Keratinocyte (primary cell): ENCODE measurements around the gene CNP. TPM values are rescaled to one million over a fixed set of nuclear protein-coding genes. Genes with fewer than 3 reads are reported as not detected.

Experiments used
- DNase-seq: peaks from one replicate; pipeline ENCODE4 v3.0.0-alpha.2; 2011; ENCODE audit warnings: low read depth, missing footprints, low spot score
- FAIRE-seq: peaks from 2 replicates; lab custom pipeline; 2011; peaks lifted over from hg19 to GRCh38; lab: Jason Lieb, UNC
- H2AFZ ChIP-seq: 2 replicates; pipeline ENCODE4 v1.6.0; 2012; ENCODE audit warnings: low read length, control low read depth, inconsistent platforms; ENCODE audit not compliant: control insufficient read depth
- H3K27ac ChIP-seq: 2 replicates; pipeline ENCODE4 v1.5.1; 2011; ENCODE audit warnings: low read length; ENCODE audit not compliant: control insufficient read depth, insufficient read depth
- H3K27me3 ChIP-seq: 3 replicates; pipeline ENCODE4 v1.6.0; 2011; ENCODE audit warnings: low read length; ENCODE audit not compliant: control insufficient read depth, insufficient read depth; ENCODE audit errors: extremely low read depth
- H3K36me3 ChIP-seq, 2 experiments: 2 replicates in 1 of 2; 3 replicates in 1 of 2; pipeline ENCODE4 v1.5.1; 2011; ENCODE audit warnings: low read length in 2 of 2, mild to moderate bottlenecking in 1 of 2; ENCODE audit not compliant: control insufficient read depth in 2 of 2, insufficient read depth in 2 of 2; ENCODE audit errors: extremely low read depth in 1 of 2
- H3K4me1 ChIP-seq: 3 replicates; pipeline ENCODE4 v1.5.1; 2011; ENCODE audit warnings: low read length; ENCODE audit not compliant: control insufficient read depth, insufficient read depth; ENCODE audit errors: extremely low read depth
- H3K4me2 ChIP-seq: 3 replicates; pipeline ENCODE4 v1.6.0; 2011; ENCODE audit warnings: low read depth, low read length; ENCODE audit not compliant: control insufficient read depth, insufficient read depth; ENCODE audit errors: extremely low read depth
- H3K4me3 ChIP-seq, 3 experiments: fragments of 200-600 bp in 1 of 3; sonication (generic) in 1 of 3; 2 replicates in 2 of 3; 3 replicates in 1 of 3; pipeline ENCODE4 v1.5.1; 2011 to 2016; ENCODE audit warnings: low read length in 3 of 3, mild to moderate bottlenecking in 3 of 3, control low read depth in 2 of 3, inconsistent platforms in 1 of 3, low read depth in 1 of 3, mixed read lengths in 1 of 3, mixed run types in 1 of 3, moderate library complexity in 1 of 3; ENCODE audit not compliant: control insufficient read depth in 2 of 3, insufficient read depth in 2 of 3; ENCODE audit errors: extremely low read depth in 1 of 3
- H3K79me2 ChIP-seq: 2 replicates; pipeline ENCODE4 v1.6.0; 2012; ENCODE audit warnings: low read length; ENCODE audit not compliant: control insufficient read depth, insufficient read depth
- H3K9ac ChIP-seq: 3 replicates; pipeline ENCODE4 v1.6.0; 2011; ENCODE audit warnings: low read length; ENCODE audit not compliant: control insufficient read depth, insufficient read depth; ENCODE audit errors: extremely low read depth
- H3K9me1 ChIP-seq: 3 replicates; pipeline ENCODE4 v1.6.0; 2011; ENCODE audit warnings: low read length; ENCODE audit not compliant: control insufficient read depth, insufficient read depth; ENCODE audit errors: extremely low read depth
- H3K9me3 ChIP-seq: 2 replicates; pipeline ENCODE4 v1.5.1; 2012; ENCODE audit warnings: low read depth, low read length; ENCODE audit not compliant: control insufficient read depth
- H4K20me1 ChIP-seq: 3 replicates; pipeline ENCODE4 v1.6.0; 2011; ENCODE audit warnings: low read length; ENCODE audit not compliant: control insufficient read depth, insufficient read depth; ENCODE audit errors: extremely low read depth
- EZH2 ChIP-seq: IDR thresholded peaks from one replicate; pipeline ENCODE4 v1.6.1; 2012; ENCODE audit warnings: inconsistent platforms, mild to moderate bottlenecking, low read length, moderate library complexity
- dilution Hi-C: fragments of 300-500 bp; cut with MboI; formaldehyde crosslinking; loops from one replicate; pipeline ENCODE4 v1.7.0; 2020; ENCODE audit warnings: low sequenced_read_pairs; ENCODE audit not compliant: extremely low pct_ligation_motif_present
- polyA plus RNA-seq, 5 experiments: library from polyadenylated mRNA; depleted of rRNA in 3 of 5; stranded (reverse) in 3 of 5; stranded (forward) in 1 of 5; unstranded in 1 of 5; fragments of >200 nt; gene quantifications; 1 replicate in 1 of 5; 2 replicates in 3 of 5; 3 replicates in 1 of 5; pipeline versions ENCODE4 v1.2.1 to v1.2.3, GENCODE V29; 2011 to 2012; ENCODE audit warnings: missing spikeins in 2 of 5, low read depth in 1 of 5, low replicate concordance in 1 of 5
- TF ChIP-seq, protein P1 (sequence below), 3 experiments: IDR thresholded peaks in 1 of 3; conservative IDR thresholded peaks in 1 of 3; optimal IDR thresholded peaks in 1 of 3; 2 replicates in 2 of 3; 3 replicates in 1 of 3; pipeline versions ENCODE3 to v1.5.1; 2011; ENCODE audit warnings: low read length in 3 of 3, mild to moderate bottlenecking in 3 of 3, moderate library complexity in 2 of 3, control low read depth in 1 of 3, inconsistent platforms in 1 of 3; ENCODE audit not compliant: insufficient read depth in 2 of 3; ENCODE audit errors: extremely low read depth in 1 of 3

CNP gene
- polyA plus RNA-seq, 1 donor (not counting 4 experiments of a cell fraction or from before 2014, with no cell fraction given) = 32.4 TPM

DNA sequence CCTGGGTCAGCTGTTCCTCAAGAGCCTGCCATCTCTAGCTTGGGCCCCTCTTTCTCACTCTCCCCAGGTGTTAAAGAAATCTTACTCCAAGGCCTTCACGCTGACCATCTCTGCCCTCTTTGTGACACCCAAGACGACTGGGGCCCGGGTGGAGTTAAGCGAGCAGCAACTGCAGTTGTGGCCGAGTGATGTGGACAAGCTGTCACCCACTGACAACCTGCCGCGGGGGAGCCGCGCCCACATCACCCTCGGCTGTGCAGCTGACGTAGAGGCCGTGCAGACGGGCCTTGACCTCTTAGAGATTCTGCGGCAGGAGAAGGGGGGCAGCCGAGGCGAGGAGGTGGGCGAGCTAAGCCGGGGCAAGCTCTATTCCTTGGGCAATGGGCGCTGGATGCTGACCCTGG, 6.8 kb downstream of the CNP start:
- no peaks in the 10 kb centered on the region for H3K27me3 ChIP-seq
- dilution Hi-C loops = no loop called here
- H3K9ac ChIP-seq = no peak overlapping the region
- H3K4me2 ChIP-seq = no peak overlapping the region
- TF ChIP-seq, protein P1, sequence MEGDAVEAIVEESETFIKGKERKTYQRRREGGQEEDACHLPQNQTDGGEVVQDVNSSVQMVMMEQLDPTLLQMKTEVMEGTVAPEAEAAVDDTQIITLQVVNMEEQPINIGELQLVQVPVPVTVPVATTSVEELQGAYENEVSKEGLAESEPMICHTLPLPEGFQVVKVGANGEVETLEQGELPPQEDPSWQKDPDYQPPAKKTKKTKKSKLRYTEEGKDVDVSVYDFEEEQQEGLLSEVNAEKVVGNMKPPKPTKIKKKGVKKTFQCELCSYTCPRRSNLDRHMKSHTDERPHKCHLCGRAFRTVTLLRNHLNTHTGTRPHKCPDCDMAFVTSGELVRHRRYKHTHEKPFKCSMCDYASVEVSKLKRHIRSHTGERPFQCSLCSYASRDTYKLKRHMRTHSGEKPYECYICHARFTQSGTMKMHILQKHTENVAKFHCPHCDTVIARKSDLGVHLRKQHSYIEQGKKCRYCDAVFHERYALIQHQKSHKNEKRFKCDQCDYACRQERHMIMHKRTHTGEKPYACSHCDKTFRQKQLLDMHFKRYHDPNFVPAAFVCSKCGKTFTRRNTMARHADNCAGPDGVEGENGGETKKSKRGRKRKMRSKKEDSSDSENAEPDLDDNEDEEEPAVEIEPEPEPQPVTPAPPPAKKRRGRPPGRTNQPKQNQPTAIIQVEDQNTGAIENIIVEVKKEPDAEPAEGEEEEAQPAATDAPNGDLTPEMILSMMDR (optimal IDR thresholded peaks at IDR 0.05 in 1 of 3, IDR thresholded peaks at IDR 0.05 in 1 of 3, conservative IDR thresholded peaks at IDR 0.05 in 1 of 3; ENCODE audit: extremely low read depth in 1 of 3, insufficient read depth in 2 of 3, low read length in 3 of 3) = no peak
- TF ChIP-seq EZH2 = no peak
- no peak overlapping the region for H3K27ac ChIP-seq
- DNase-seq (no peak), FAIRE-seq (no peak)
- no peaks in the 10 kb centered on the region for H3K9me3 ChIP-seq
- no peaks in the 10 kb centered on the region for H3K9me1 ChIP-seq
- H3K4me3 ChIP-seq = no peak overlapping the region
- no peaks in the 10 kb centered on the region for H4K20me1 ChIP-seq
- H3K4me1 ChIP-seq = peaks cover 5% of the 10 kb centered on the region
- H3K36me3 ChIP-seq = peaks cover 46 to 51% of the 10 kb centered on the region in 2 experiments
- H3K79me2 ChIP-seq = peaks cover 14% of the 10 kb centered on the region
- no peak overlapping the region for H2AFZ ChIP-seq

DNA sequence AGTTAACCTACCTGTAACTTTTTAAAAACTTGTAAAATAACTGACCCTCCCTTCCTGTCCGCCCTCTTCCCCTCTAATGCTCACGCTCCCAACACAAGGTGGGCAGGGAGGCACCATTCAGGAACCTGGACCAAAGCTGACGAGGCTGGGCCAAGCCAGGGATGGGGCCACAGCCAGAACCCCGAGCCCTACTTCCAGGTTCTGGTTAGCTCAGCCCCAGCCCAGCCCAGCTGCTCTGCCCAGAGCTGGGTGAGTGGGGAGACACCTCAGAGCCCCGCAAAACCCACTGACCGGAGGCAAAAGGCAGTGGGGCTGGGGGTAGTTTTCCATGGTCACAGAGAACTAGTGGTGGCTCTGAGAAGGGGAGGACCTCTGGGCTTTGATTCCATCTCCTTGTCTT, 7.4 kb downstream of the CNP start:
- peaks cover 40 to 47% of the 10 kb centered on the region in 2 experiments for H3K36me3 ChIP-seq
- H3K4me3 ChIP-seq = no peak overlapping the region
- H3K27me3 ChIP-seq = no peaks in the 10 kb centered on the region
- no peaks in the 10 kb centered on the region for H3K9me3 ChIP-seq
- H3K79me2 ChIP-seq = peaks cover 10% of the 10 kb centered on the region
- no peak overlapping the region for H3K4me2 ChIP-seq
- no peak overlapping the region for H3K9ac ChIP-seq
- no peak overlapping the region for H2AFZ ChIP-seq
- H3K9me1 ChIP-seq = no peaks in the 10 kb centered on the region
- no peak overlapping the region for H3K27ac ChIP-seq
- DNase-seq = no peak
- dilution Hi-C loops = no loop called here
- no peaks in the 10 kb centered on the region for H4K20me1 ChIP-seq
- TF ChIP-seq, protein P1 (optimal IDR thresholded peaks at IDR 0.05 in 1 of 3, IDR thresholded peaks at IDR 0.05 in 1 of 3, conservative IDR thresholded peaks at IDR 0.05 in 1 of 3; ENCODE audit: extremely low read depth in 1 of 3, insufficient read depth in 2 of 3, low read length in 3 of 3) = no peak
- no peak for TF ChIP-seq EZH2
- H3K4me1 ChIP-seq = peaks cover 5% of the 10 kb centered on the region
- FAIRE-seq = no peak
